HEK293 (cell line): ENCODE results near the gene UBAP2.

Source experiments
- CTCF ChIA-PET: fragments of 350-600 bp; formaldehyde crosslinking; extraction: SDS; loops from one replicate; lab custom pipeline; 2021; ENCODE audit warnings: antibody characterized with exemption; lab: Yijun Ruan, JAX
- POLR2A ChIA-PET: fragments of 300-600 bp; formaldehyde crosslinking; extraction: SDS; loops from one replicate; lab custom pipeline; 2020; ENCODE audit warnings: antibody characterized with exemption, inconsistent platforms; lab: Yijun Ruan, JAX
- H3K27ac ChIP-seq: fragments of 200-500 bp; sonication (Bioruptor generic); 2 replicates; pipeline ENCODE4 v1.5.1; 2014; ENCODE audit warnings: low read depth, low read length, control low read depth, inconsistent platforms; ENCODE audit errors: extremely low read depth
- H3K36me3 ChIP-seq, 2 experiments: fragments of 200-500 bp in 1 of 2; sonication (Bioruptor generic) in 1 of 2; 1 replicate in 1 of 2; 2 replicates in 1 of 2; pipeline ENCODE4 v1.5.1; 2014 to 2017; ENCODE audit warnings: inconsistent platforms in 2 of 2, low read length in 2 of 2; ENCODE audit not compliant: control insufficient read depth in 2 of 2, insufficient read depth in 1 of 2
- H3K4me1 ChIP-seq: fragments of 200-500 bp; sonication (Bioruptor generic); 2 replicates; pipeline ENCODE4 v1.5.1; 2014; ENCODE audit warnings: mild to moderate bottlenecking, low read length, inconsistent platforms; ENCODE audit not compliant: control insufficient read depth, insufficient read depth
- H3K4me3 ChIP-seq: 2 replicates; pipeline ENCODE4 v1.5.1; 2011; ENCODE audit warnings: low read depth, mild to moderate bottlenecking, control low read depth, low read length, moderate library complexity
- H3K9me3 ChIP-seq: fragments of 200-500 bp; sonication (Bioruptor generic); 2 replicates; pipeline ENCODE4 v1.5.1; 2014; ENCODE audit warnings: low read depth, low read length, inconsistent platforms; ENCODE audit not compliant: control insufficient read depth, insufficient read depth
- EGR2 ChIP-seq: fragments of 450-650 bp; formaldehyde crosslinking; IDR thresholded peaks from 2 replicates; pipeline ENCODE4 v1.5.1; 2016; ENCODE audit warnings: low read depth, missing biosample characterization, missing genetic modification characterization
- KLF10 ChIP-seq: fragments of 450-650 bp; IDR thresholded peaks from 2 replicates; pipeline ENCODE4 v1.5.1; 2018; ENCODE audit warnings: missing biosample characterization, mild to moderate bottlenecking, missing genetic modification characterization
- REPIN1 ChIP-seq: fragments of 450-650 bp; formaldehyde crosslinking; IDR thresholded peaks from 2 replicates; pipeline ENCODE4 v1.5.1; 2017; ENCODE audit warnings: missing biosample characterization, missing genetic modification characterization, low read depth
- SP2 ChIP-seq: fragments of 450-650 bp; formaldehyde crosslinking; IDR thresholded peaks from 2 replicates; pipeline ENCODE4 v1.5.1; 2016; ENCODE audit warnings: missing biosample characterization, missing genetic modification characterization
- ZBTB1 ChIP-seq: fragments of 450-650 bp; formaldehyde crosslinking; IDR thresholded peaks from 2 replicates; pipeline ENCODE4 v1.5.1; 2016; ENCODE audit warnings: missing biosample characterization, missing genetic modification characterization
- ZBTB8A ChIP-seq: fragments of 450-650 bp; formaldehyde crosslinking; IDR thresholded peaks from 2 replicates; pipeline ENCODE4 v1.5.1; 2016; ENCODE audit warnings: missing biosample characterization, missing genetic modification characterization
- ZEB2 ChIP-seq: fragments of 450-650 bp; formaldehyde crosslinking; IDR thresholded peaks from 2 replicates; pipeline ENCODE4 v1.5.1; 2016; ENCODE audit warnings: missing biosample characterization, missing genetic modification characterization
- ZFHX2 ChIP-seq: fragments of 450-650 bp; formaldehyde crosslinking; conservative IDR thresholded peaks from 2 replicates; pipeline ENCODE4 v1.5.1; 2016; ENCODE audit warnings: missing biosample characterization, missing genetic modification characterization
- ZNF341 ChIP-seq: fragments of 450-650 bp; formaldehyde crosslinking; IDR thresholded peaks from 2 replicates; pipeline ENCODE4; 2016; ENCODE audit warnings: low read depth, missing biosample characterization, missing genetic modification characterization
- ZNF366 ChIP-seq: fragments of 450-650 bp; formaldehyde crosslinking; conservative IDR thresholded peaks from 2 replicates; pipeline ENCODE4 v1.5.1; 2016; ENCODE audit warnings: missing biosample characterization, missing genetic modification characterization
- ZNF510 ChIP-seq: fragments of 450-650 bp; formaldehyde crosslinking; IDR thresholded peaks from 2 replicates; pipeline ENCODE4 v1.5.1; 2018; ENCODE audit warnings: mild to moderate bottlenecking, missing genetic modification characterization, missing biosample characterization; ENCODE audit not compliant: insufficient replicate concordance
- ZNF626 ChIP-seq: fragments of 450-650 bp; sonication (Bioruptor Pico); formaldehyde crosslinking; IDR thresholded peaks from 2 replicates; pipeline ENCODE4 v1.5.1; 2018; ENCODE audit warnings: missing biosample characterization, missing genetic modification characterization, inconsistent platforms
- ZNF792 ChIP-seq: fragments of 450-650 bp; formaldehyde crosslinking; IDR thresholded peaks from 2 replicates; pipeline ENCODE4 v1.5.1; 2016; ENCODE audit warnings: missing biosample characterization, missing genetic modification characterization
- ZSCAN23 ChIP-seq: fragments of 450-650 bp; formaldehyde crosslinking; IDR thresholded peaks from 2 replicates; pipeline ENCODE4 v1.5.1; 2016; ENCODE audit warnings: missing biosample characterization, missing genetic modification characterization
- ZXDB ChIP-seq: fragments of 450-650 bp; formaldehyde crosslinking; IDR thresholded peaks from 2 replicates; pipeline ENCODE4 v1.5.1; 2016; ENCODE audit warnings: missing biosample characterization, missing genetic modification characterization
- TF ChIP-seq, protein P1 (sequence below): fragments of 450-650 bp; IDR thresholded peaks from 2 replicates; pipeline ENCODE4 v1.5.1; 2018; ENCODE audit warnings: missing biosample characterization, missing genetic modification characterization
- TF ChIP-seq, protein P2 (sequence below): fragments of 450-650 bp; formaldehyde crosslinking; IDR thresholded peaks from 2 replicates; pipeline ENCODE4 v1.5.1; 2017; ENCODE audit warnings: missing biosample characterization, missing genetic modification characterization
- TF ChIP-seq, protein P3 (sequence below): fragments of 450-650 bp; formaldehyde crosslinking; IDR thresholded peaks from 2 replicates; pipeline ENCODE4 v1.5.1; 2016; ENCODE audit warnings: missing biosample characterization, missing genetic modification characterization
- TF ChIP-seq, protein P4 (sequence below): fragments of 450-650 bp; formaldehyde crosslinking; IDR thresholded peaks from 2 replicates; pipeline ENCODE4 v1.5.1; 2017; ENCODE audit warnings: missing biosample characterization, missing genetic modification characterization
- TF ChIP-seq, protein P5 (sequence below): fragments of 450-650 bp; formaldehyde crosslinking; IDR thresholded peaks from 2 replicates; pipeline ENCODE4 v1.5.1; 2016; ENCODE audit warnings: missing biosample characterization, missing genetic modification characterization

Gene UBAP2

DNA sequence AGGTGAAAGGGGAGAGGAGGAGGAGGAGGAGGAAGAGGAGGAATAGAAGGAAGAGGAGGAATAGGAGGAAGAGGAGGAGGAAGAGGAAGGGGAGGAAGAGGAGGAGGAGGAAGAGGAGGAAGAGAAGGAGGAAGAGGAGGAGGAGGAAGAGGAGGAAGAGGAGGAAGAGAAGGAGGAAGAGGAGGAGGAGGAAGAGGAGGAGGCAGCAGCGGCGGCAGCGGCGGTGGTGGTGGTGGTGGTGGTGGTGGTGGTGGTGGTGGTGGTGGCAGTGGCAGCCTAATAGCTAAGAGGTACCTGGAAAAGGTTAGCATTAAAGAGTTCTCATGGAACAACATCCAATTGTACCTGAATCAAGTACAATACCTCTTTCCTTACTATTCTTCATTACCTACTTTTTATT lies 32.5 kb downstream of the UBAP2 start:
- Histone ChIP-seq H3K4me3 (no peak overlapping the region), H3K4me1 (no peaks in the 10 kb centered on the region), H3K27ac (no peak overlapping the region), H3K36me3 (peaks cover 10 to 33% of the 10 kb centered on the region in 2 experiments; a peak in 2 of 3 replicates), H3K9me3 (no peaks in the 10 kb centered on the region)
- TF ChIP-seq, protein P1, sequence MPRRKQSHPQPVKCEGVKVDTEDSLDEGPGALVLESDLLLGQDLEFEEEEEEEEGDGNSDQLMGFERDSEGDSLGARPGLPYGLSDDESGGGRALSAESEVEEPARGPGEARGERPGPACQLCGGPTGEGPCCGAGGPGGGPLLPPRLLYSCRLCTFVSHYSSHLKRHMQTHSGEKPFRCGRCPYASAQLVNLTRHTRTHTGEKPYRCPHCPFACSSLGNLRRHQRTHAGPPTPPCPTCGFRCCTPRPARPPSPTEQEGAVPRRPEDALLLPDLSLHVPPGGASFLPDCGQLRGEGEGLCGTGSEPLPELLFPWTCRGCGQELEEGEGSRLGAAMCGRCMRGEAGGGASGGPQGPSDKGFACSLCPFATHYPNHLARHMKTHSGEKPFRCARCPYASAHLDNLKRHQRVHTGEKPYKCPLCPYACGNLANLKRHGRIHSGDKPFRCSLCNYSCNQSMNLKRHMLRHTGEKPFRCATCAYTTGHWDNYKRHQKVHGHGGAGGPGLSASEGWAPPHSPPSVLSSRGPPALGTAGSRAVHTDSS: peak; percentile 67; the same call in 1 of the 2 replicates
- TF ChIP-seq ZEB2 (tag by site-specific recombination): no peak
- 0 out of 2 replicates have a peak, but pooled peaks have one; percentile 31 for TF ChIP-seq EGR2 (tag by site-specific recombination)
- ChIA-PET CTCF (no interaction called here), POLR2A (no interaction called here)

DNA sequence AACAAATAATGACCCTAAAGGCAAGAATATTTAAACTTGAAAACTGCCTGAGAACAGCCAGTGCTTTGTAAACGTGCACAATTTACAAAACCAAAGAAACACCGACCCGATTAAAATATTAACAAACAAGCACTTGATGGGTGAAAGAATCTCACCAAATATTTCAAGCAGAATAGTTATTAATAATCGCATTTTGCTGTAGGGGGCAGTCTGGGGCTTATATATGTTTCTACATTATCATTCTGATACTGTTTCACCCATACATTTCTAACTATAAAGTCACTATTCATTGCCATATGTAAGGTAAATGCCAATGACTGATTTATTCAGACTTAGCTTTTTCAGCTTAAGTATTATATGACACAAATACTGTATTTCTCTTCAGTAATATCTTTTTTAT lies 37.7 kb downstream of the UBAP2 start:
- CTCF ChIA-PET: interaction anchor here (0.6 to 5.1 kb wide), 12 partner anchors 10 to 1643 kb away, joined by 3 to 47 read pairs (median 3); partner anchors contain the start of gene UBAP2
- no peak overlapping the region for H3K27ac ChIP-seq
- H3K4me3 ChIP-seq: no peak overlapping the region
- no peaks in the 10 kb centered on the region for H3K9me3 ChIP-seq
- H3K36me3 ChIP-seq: peaks cover 19 to 53% of the 10 kb centered on the region in 2 experiments; a peak in 2 of 3 replicates
- no peak for TF ChIP-seq ZBTB8A
- TF ChIP-seq ZFHX2 (tag by site-specific recombination): no peak
- TF ChIP-seq ZNF510: no peak
- TF ChIP-seq ZXDB (tag by site-specific recombination): no peak
- TF ChIP-seq, protein P2, sequence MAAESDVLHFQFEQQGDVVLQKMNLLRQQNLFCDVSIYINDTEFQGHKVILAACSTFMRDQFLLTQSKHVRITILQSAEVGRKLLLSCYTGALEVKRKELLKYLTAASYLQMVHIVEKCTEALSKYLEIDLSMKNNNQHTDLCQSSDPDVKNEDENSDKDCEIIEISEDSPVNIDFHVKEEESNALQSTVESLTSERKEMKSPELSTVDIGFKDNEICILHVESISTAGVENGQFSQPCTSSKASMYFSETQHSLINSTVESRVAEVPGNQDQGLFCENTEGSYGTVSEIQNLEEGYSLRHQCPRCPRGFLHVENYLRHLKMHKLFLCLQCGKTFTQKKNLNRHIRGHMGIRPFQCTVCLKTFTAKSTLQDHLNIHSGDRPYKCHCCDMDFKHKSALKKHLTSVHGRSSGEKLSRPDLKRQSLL: no peak
- no peak for TF ChIP-seq ZNF792
- no peak for TF ChIP-seq EGR2 (tag by site-specific recombination)
- TF ChIP-seq ZSCAN23 (tag by site-specific recombination): no peak
- TF ChIP-seq REPIN1 (tag by site-specific recombination): no peak
- TF ChIP-seq, protein P3, sequence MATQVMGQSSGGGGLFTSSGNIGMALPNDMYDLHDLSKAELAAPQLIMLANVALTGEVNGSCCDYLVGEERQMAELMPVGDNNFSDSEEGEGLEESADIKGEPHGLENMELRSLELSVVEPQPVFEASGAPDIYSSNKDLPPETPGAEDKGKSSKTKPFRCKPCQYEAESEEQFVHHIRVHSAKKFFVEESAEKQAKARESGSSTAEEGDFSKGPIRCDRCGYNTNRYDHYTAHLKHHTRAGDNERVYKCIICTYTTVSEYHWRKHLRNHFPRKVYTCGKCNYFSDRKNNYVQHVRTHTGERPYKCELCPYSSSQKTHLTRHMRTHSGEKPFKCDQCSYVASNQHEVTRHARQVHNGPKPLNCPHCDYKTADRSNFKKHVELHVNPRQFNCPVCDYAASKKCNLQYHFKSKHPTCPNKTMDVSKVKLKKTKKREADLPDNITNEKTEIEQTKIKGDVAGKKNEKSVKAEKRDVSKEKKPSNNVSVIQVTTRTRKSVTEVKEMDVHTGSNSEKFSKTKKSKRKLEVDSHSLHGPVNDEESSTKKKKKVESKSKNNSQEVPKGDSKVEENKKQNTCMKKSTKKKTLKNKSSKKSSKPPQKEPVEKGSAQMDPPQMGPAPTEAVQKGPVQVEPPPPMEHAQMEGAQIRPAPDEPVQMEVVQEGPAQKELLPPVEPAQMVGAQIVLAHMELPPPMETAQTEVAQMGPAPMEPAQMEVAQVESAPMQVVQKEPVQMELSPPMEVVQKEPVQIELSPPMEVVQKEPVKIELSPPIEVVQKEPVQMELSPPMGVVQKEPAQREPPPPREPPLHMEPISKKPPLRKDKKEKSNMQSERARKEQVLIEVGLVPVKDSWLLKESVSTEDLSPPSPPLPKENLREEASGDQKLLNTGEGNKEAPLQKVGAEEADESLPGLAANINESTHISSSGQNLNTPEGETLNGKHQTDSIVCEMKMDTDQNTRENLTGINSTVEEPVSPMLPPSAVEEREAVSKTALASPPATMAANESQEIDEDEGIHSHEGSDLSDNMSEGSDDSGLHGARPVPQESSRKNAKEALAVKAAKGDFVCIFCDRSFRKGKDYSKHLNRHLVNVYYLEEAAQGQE (tag by site-specific recombination): no peak
- no peak for TF ChIP-seq ZNF626 (tag by site-specific recombination)
- TF ChIP-seq ZNF341: no peak
- TF ChIP-seq ZBTB1 (tag by site-specific recombination): no peak
- TF ChIP-seq ZNF366: no peak
- POLR2A ChIA-PET: no interaction called here
- no peaks in the 10 kb centered on the region for H3K4me1 ChIP-seq

DNA sequence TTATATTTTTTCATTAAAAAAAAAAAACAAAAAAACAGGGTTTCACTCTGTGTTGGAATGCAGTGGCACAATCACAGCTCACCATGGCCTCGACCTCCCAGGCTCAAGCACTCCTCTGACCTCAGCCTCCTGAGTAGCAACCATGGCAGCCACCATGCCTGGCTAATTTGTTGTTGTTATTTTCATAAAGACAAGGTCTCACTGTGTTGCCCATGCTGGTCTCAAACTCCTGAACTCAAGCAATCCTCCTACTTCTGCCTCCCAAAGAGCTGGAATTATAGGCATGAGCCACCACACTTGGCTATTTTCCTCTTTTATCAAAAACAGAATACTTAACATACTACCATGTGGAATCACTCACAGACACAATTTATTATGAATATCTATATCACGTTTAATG lies 46.7 kb downstream of the UBAP2 start:
- ChIA-PET CTCF (interaction anchor here (0.6 to 2.3 kb wide), 3 partner anchors 9 to 187 kb away, joined by 3 to 10 read pairs (median 3); no protein-coding TSS in a partner anchor), POLR2A (no interaction called here)
- H3K27ac ChIP-seq: no peak overlapping the region
- peaks cover 5 to 41% of the 10 kb centered on the region in 2 experiments; a peak in 2 of 3 replicates for H3K36me3 ChIP-seq
- no peaks in the 10 kb centered on the region for H3K4me1 ChIP-seq
- no peak overlapping the region for H3K4me3 ChIP-seq
- H3K9me3 ChIP-seq: no peaks in the 10 kb centered on the region
- no peak for TF ChIP-seq KLF10 (tag by site-specific recombination)
- TF ChIP-seq ZFHX2 (tag by site-specific recombination): no peak
- TF ChIP-seq, protein P4, sequence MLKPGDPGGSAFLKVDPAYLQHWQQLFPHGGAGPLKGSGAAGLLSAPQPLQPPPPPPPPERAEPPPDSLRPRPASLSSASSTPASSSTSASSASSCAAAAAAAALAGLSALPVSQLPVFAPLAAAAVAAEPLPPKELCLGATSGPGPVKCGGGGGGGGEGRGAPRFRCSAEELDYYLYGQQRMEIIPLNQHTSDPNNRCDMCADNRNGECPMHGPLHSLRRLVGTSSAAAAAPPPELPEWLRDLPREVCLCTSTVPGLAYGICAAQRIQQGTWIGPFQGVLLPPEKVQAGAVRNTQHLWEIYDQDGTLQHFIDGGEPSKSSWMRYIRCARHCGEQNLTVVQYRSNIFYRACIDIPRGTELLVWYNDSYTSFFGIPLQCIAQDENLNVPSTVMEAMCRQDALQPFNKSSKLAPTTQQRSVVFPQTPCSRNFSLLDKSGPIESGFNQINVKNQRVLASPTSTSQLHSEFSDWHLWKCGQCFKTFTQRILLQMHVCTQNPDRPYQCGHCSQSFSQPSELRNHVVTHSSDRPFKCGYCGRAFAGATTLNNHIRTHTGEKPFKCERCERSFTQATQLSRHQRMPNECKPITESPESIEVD: no peak
- no peak for TF ChIP-seq ZEB2 (tag by site-specific recombination)
- no peak for TF ChIP-seq SP2 (tag by site-specific recombination)
- no peak for TF ChIP-seq ZNF510
- TF ChIP-seq, protein P5, sequence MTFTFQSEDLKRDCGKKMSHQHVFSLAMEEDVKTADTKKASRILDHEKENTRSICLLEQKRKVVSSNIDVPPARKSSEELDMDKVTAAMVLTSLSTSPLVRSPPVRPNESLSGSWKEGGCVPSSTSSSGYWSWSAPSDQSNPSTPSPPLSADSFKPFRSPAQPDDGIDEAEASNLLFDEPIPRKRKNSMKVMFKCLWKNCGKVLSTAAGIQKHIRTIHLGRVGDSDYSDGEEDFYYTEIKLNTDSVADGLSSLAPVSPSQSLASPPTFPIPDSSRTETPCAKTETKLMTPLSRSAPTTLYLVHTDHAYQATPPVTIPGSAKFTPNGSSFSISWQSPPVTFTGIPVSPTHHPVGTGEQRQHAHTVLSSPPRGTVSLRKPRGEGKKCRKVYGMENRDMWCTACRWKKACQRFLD (tag by site-specific recombination): no peak
